Measurements from ENCODE around the gene PAPOLA. TPM values are rescaled to one million over a fixed set of nuclear protein-coding genes. Genes with fewer than 3 reads are reported as not detected.

The PAPOLA gene
- total RNA-seq, 2 donors from 2014 or later = 167 to 216 TPM

GRCh38 chr14:96588410-96589257 is 86.5 kb downstream of the PAPOLA start:
- H3K27me3 Mint-ChIP-seq = peaks cover 8 to 29% of the 10 kb centered on the region in 2 donors
- H3K36me3 Mint-ChIP-seq = no peaks in the 10 kb centered on the region
- H3K4me1 Mint-ChIP-seq (ENCODE audit: low read depth in 2 of 2) = peaks cover 5 to 11% of the 10 kb centered on the region in 2 donors
- H3K27ac Mint-ChIP-seq = no peak overlapping the region
- DNase-seq (ENCODE audit: low spot score) = no peak
- H3K4me3 Mint-ChIP-seq = no peak overlapping the region
- no peaks in the 10 kb centered on the region for H3K9me3 Mint-ChIP-seq
- ATAC-seq = no peak

- Mint-ChIP-seq H3K4me3 (no peak overlapping the region), H3K27ac (no peak overlapping the region), H3K27me3 (peaks cover 8 to 27% of the 10 kb centered on the region in 2 donors), H3K4me1 (ENCODE audit: low read depth in 2 of 2) (peaks cover 5 to 11% of the 10 kb centered on the region in 2 donors), H3K36me3 (no peaks in the 10 kb centered on the region), H3K9me3 (no peaks in the 10 kb centered on the region)
- DNase-seq (ENCODE audit: low spot score) (no peak), ATAC-seq (no peak)
Measured at GRCh38 chr14:96589577-96589976, 87.4 kb downstream of the PAPOLA start.

- ATAC-seq (no peak), DNase-seq (ENCODE audit: low spot score) (no peak)
- Mint-ChIP-seq H3K9me3 (no peaks in the 10 kb centered on the region), H3K27me3 (peaks cover 8 to 27% of the 10 kb centered on the region in 2 donors), H3K4me3 (no peak overlapping the region), H3K36me3 (no peaks in the 10 kb centered on the region), H3K4me1 (ENCODE audit: low read depth in 2 of 2) (peaks cover 5 to 11% of the 10 kb centered on the region in 2 donors), H3K27ac (no peak overlapping the region)
Measured at GRCh38 chr14:96590190-96590864, 88.1 kb downstream of the PAPOLA start.

GRCh38 chr14:96592591-96593386 is 90.6 kb downstream of the PAPOLA start:
- peaks cover 5 to 11% of the 10 kb centered on the region in 2 donors for H3K4me1 Mint-ChIP-seq (ENCODE audit: low read depth in 2 of 2)
- peak overlapping the region; percentile 55 for H3K4me3 Mint-ChIP-seq
- no peaks in the 10 kb centered on the region for H3K36me3 Mint-ChIP-seq
- H3K27me3 Mint-ChIP-seq = peaks cover 8 to 26% of the 10 kb centered on the region in 2 donors
- no peak overlapping the region for H3K27ac Mint-ChIP-seq
- no peaks in the 10 kb centered on the region for H3K9me3 Mint-ChIP-seq
- peak; percentile 72 for DNase-seq (ENCODE audit: low spot score)
- peak; percentile 86 to 90 for ATAC-seq

- no peak overlapping the region for H3K27ac Mint-ChIP-seq
- ATAC-seq = no peak
- H3K27me3 Mint-ChIP-seq = peaks cover 5 to 17% of the 10 kb centered on the region in 2 donors
- H3K36me3 Mint-ChIP-seq = no peaks in the 10 kb centered on the region
- no peak for DNase-seq (ENCODE audit: low spot score)
- no peak overlapping the region for H3K4me3 Mint-ChIP-seq
- H3K9me3 Mint-ChIP-seq = no peaks in the 10 kb centered on the region
- H3K4me1 Mint-ChIP-seq (ENCODE audit: low read depth in 2 of 2) = peaks cover 5 to 8% of the 10 kb centered on the region in 2 donors
Measured at GRCh38 chr14:96594961-96595360, 92.8 kb downstream of the PAPOLA start.

- Mint-ChIP-seq H3K4me3 (no peak overlapping the region), H3K27ac (no peak overlapping the region), H3K36me3 (no peaks in the 10 kb centered on the region), H3K4me1 (ENCODE audit: low read depth in 2 of 2) (peaks cover 4% of the 10 kb centered on the region in 2 donors), H3K9me3 (no peaks in the 10 kb centered on the region), H3K27me3 (peaks cover 7 to 12% of the 10 kb centered on the region in 2 donors)
- no peak for ATAC-seq
- no peak for DNase-seq (ENCODE audit: low spot score)
Measured at GRCh38 chr14:96597680-96598079, 95.5 kb downstream of the PAPOLA start.

- no peaks in the 10 kb centered on the region for H3K4me1 Mint-ChIP-seq (ENCODE audit: low read depth in 2 of 2)
- DNase-seq (ENCODE audit: low spot score) (no peak), ATAC-seq (no peak)
- H3K4me3 Mint-ChIP-seq = no peak overlapping the region
- H3K27me3 Mint-ChIP-seq = peaks cover 7 to 11% of the 10 kb centered on the region in 2 donors
- H3K9me3 Mint-ChIP-seq = no peaks in the 10 kb centered on the region
- H3K36me3 Mint-ChIP-seq = no peaks in the 10 kb centered on the region
- H3K27ac Mint-ChIP-seq = no peak overlapping the region
Measured at GRCh38 chr14:96598332-96598928, 96.2 kb downstream of the PAPOLA start.

GRCh38 chr14:96599076-96599475 is 96.9 kb downstream of the PAPOLA start:
- ATAC-seq (no peak), DNase-seq (ENCODE audit: low spot score) (no peak)
- Mint-ChIP-seq H3K4me1 (ENCODE audit: low read depth in 2 of 2) (no peaks in the 10 kb centered on the region), H3K4me3 (no peak overlapping the region), H3K27ac (no peak overlapping the region), H3K36me3 (no peaks in the 10 kb centered on the region), H3K27me3 (peaks cover 7 to 12% of the 10 kb centered on the region in 2 donors), H3K9me3 (no peaks in the 10 kb centered on the region)

- peaks cover 7 to 15% of the 10 kb centered on the region in 2 donors for H3K27me3 Mint-ChIP-seq
- H3K4me3 Mint-ChIP-seq = no peak overlapping the region
- H3K27ac Mint-ChIP-seq = no peak overlapping the region
- no peaks in the 10 kb centered on the region for H3K36me3 Mint-ChIP-seq
- no peak for DNase-seq (ENCODE audit: low spot score)
- no peaks in the 10 kb centered on the region for H3K4me1 Mint-ChIP-seq (ENCODE audit: low read depth in 2 of 2)
- no peak for ATAC-seq
- H3K9me3 Mint-ChIP-seq = no peaks in the 10 kb centered on the region
Measured at GRCh38 chr14:96602186-96602585, 100.0 kb downstream of the PAPOLA start.

GRCh38 chr14:96603350-96604255 is 101.4 kb downstream of the PAPOLA start:
- H3K36me3 Mint-ChIP-seq = no peaks in the 10 kb centered on the region
- peaks cover 7 to 15% of the 10 kb centered on the region in 2 donors for H3K27me3 Mint-ChIP-seq
- no peak overlapping the region for H3K27ac Mint-ChIP-seq
- H3K9me3 Mint-ChIP-seq = no peaks in the 10 kb centered on the region
- H3K4me3 Mint-ChIP-seq = no peak overlapping the region
- H3K4me1 Mint-ChIP-seq (ENCODE audit: low read depth in 2 of 2) = no peaks in the 10 kb centered on the region
- no peak for ATAC-seq
- no peak for DNase-seq (ENCODE audit: low spot score)

- no peak for ATAC-seq
- no peaks in the 10 kb centered on the region for H3K36me3 Mint-ChIP-seq
- no peaks in the 10 kb centered on the region for H3K4me1 Mint-ChIP-seq (ENCODE audit: low read depth in 2 of 2)
- no peak overlapping the region for H3K4me3 Mint-ChIP-seq
- H3K9me3 Mint-ChIP-seq = no peaks in the 10 kb centered on the region
- no peak for DNase-seq (ENCODE audit: low spot score)
- peaks cover 18 to 36% of the 10 kb centered on the region in 2 donors for H3K27me3 Mint-ChIP-seq
- H3K27ac Mint-ChIP-seq = no peak overlapping the region
Measured at GRCh38 chr14:96614481-96614881, 112.3 kb downstream of the PAPOLA start.

- Mint-ChIP-seq H3K4me1 (ENCODE audit: low read depth in 2 of 2) (no peaks in the 10 kb centered on the region), H3K36me3 (no peaks in the 10 kb centered on the region), H3K4me3 (no peak overlapping the region), H3K27me3 (peaks cover 10 to 29% of the 10 kb centered on the region in 2 donors), H3K27ac (no peak overlapping the region), H3K9me3 (no peaks in the 10 kb centered on the region)
- no peak for DNase-seq (ENCODE audit: low spot score)
- ATAC-seq = no peak
Measured at GRCh38 chr14:96616161-96616721, 114.1 kb downstream of the PAPOLA start.
